ENCODE measurements around the gene OSBPL8. TPM values are rescaled to one million over a fixed set of nuclear protein-coding genes. Genes with fewer than 3 reads are reported as not detected.

The OSBPL8 gene
- total and polyA plus RNA-seq, 2 donors (not counting 1 experiment from before 2014, with no cell fraction given), result 11.1 to 112 TPM

DNA sequence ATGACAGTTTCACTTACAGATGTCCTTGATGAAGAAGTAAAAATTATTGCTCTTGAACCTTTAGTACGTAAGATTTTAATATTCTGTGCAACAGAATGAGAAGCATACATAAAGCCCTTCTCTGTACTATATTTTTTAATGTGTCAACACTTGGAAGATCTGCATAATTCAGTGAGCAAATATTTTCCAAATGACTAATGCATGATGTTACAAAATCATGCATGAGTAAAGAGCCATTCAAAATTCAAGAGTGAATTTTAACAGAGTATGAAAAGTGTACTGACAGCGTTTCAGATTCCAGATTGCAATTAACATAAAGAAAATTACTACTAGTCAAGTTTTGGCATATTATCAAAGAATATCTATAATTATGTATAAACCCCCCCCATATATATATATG is 110.0 kb downstream of the OSBPL8 start:
- no peaks in the 10 kb centered on the region for H3K9me3 ChIP-seq (ENCODE audit: control extremely low read depth in 1 of 3, control insufficient read depth in 2 of 3, insufficient read depth in 1 of 3, low read length in 2 of 3)
- no peak overlapping the region for H3K27ac ChIP-seq (ENCODE audit: low read length in 2 of 2)
- H2AFZ ChIP-seq (ENCODE audit: insufficient read depth, low read depth, low read length, poor library complexity, severe bottlenecking), result no peak overlapping the region
- no peak overlapping the region for H3K4me3 Mint-ChIP-seq
- no peak overlapping the region for H3K27ac Mint-ChIP-seq
- no peaks in the 10 kb centered on the region for H3K27me3 Mint-ChIP-seq
- H3K4me1 ChIP-seq (ENCODE audit: control insufficient read depth in 2 of 2, insufficient read depth in 2 of 2, low read length in 2 of 2), result peaks cover 0 to 3% of the 10 kb centered on the region in 2 donors
- no peak overlapping the region for H3K4me3 ChIP-seq (ENCODE audit: control extremely low read depth in 1 of 5, extremely low read depth in 1 of 5, insufficient read depth in 1 of 5, low read depth in 2 of 5, low read length in 4 of 5)
- H3K27me3 ChIP-seq (replicated peaks in 1 of 4; ENCODE audit: control extremely low read depth in 1 of 4, control insufficient read depth in 3 of 4, insufficient read depth in 4 of 4, low read length in 3 of 4), result no peaks in the 10 kb centered on the region
- H3K4me1 Mint-ChIP-seq, result peaks cover 16% of the 10 kb centered on the region
- H3K4me2 ChIP-seq (replicated peaks; ENCODE audit: low read depth, low read length, poor library complexity, severe bottlenecking), result no peak overlapping the region
- TF ChIP-seq EZH2 (IDR thresholded peaks at IDR 0.05; ENCODE audit: borderline replicate concordance, insufficient read depth, low read depth, low read length, poor library complexity, severe bottlenecking), result no peak
- no peak for TF ChIP-seq CTCF (IDR thresholded peaks at IDR 0.05)
- DNase-seq (no peak), ATAC-seq (ENCODE audit: low read depth) (no peak)
- no peaks in the 10 kb centered on the region for H3K9me3 Mint-ChIP-seq (ENCODE audit: insufficient read depth)
- H4K20me1 ChIP-seq (ENCODE audit: control insufficient read depth, insufficient read depth, low read length, poor library complexity, severe bottlenecking), result peaks cover 12% of the 10 kb centered on the region
- intact Hi-C loops (cut with micrococcal nuclease), result no loop called here
- peaks cover 55% of the 10 kb centered on the region for H3K79me2 ChIP-seq (ENCODE audit: control insufficient read depth, insufficient read depth, low read length)
- ChIA-PET CTCF (no interaction called here), POLR2A (no interaction called here)
- H3K36me3 ChIP-seq (replicated peaks in 1 of 2; ENCODE audit: control extremely low read depth in 1 of 2, control insufficient read depth in 1 of 2, extremely low read depth in 1 of 2, insufficient read depth in 2 of 2, low read length in 1 of 2), result peaks cover 0 to 19% of the 10 kb centered on the region in 2 experiments
- H3K9ac ChIP-seq (ENCODE audit: low read length), result no peak overlapping the region
- WGBS (ENCODE audit: insufficient coverage), result no CpG with 5 or more reads among the region's 2 CpGs

GRCh38 chr12:76449016-76449415 is 110.6 kb downstream of the OSBPL8 start:
- peaks cover 18% of the 10 kb centered on the region for H4K20me1 ChIP-seq (ENCODE audit: control insufficient read depth, insufficient read depth, low read length, poor library complexity, severe bottlenecking)

More at GRCh38 chr12:76449016-76449415, 110.6 kb downstream of the OSBPL8 start:
- POLR2A ChIA-PET, result no interaction called here
- Histone ChIP-seq H3K36me3 (replicated peaks in 1 of 2; ENCODE audit: control extremely low read depth in 1 of 2, control insufficient read depth in 1 of 2, extremely low read depth in 1 of 2, insufficient read depth in 2 of 2, low read length in 1 of 2) (peaks cover 0 to 19% of the 10 kb centered on the region in 2 experiments), H2AFZ (ENCODE audit: insufficient read depth, low read depth, low read length, poor library complexity, severe bottlenecking) (no peak overlapping the region), H3K4me2 (replicated peaks; ENCODE audit: low read depth, low read length, poor library complexity, severe bottlenecking) (no peak overlapping the region), H3K9ac (ENCODE audit: low read length) (no peak overlapping the region), H3K27me3 (replicated peaks in 1 of 4; ENCODE audit: control extremely low read depth in 1 of 4, control insufficient read depth in 3 of 4, insufficient read depth in 4 of 4, low read length in 3 of 4) (no peaks in the 10 kb centered on the region), H3K4me3 (ENCODE audit: control extremely low read depth in 1 of 5, extremely low read depth in 1 of 5, insufficient read depth in 1 of 5, low read depth in 2 of 5, low read length in 4 of 5) (no peak overlapping the region), H3K79me2 (ENCODE audit: control insufficient read depth, insufficient read depth, low read length) (peaks cover 56% of the 10 kb centered on the region), H3K4me1 (ENCODE audit: control insufficient read depth in 2 of 2, insufficient read depth in 2 of 2, low read length in 2 of 2) (peaks cover 0 to 7% of the 10 kb centered on the region in 2 donors), H3K9me3 (ENCODE audit: control extremely low read depth in 1 of 3, control insufficient read depth in 2 of 3, insufficient read depth in 1 of 3, low read length in 2 of 3) (no peaks in the 10 kb centered on the region), H3K27ac (ENCODE audit: low read length in 2 of 2) (no peak overlapping the region)
- ATAC-seq (ENCODE audit: low read depth) (no peak), DNase-seq (no peak)
- Mint-ChIP-seq H3K9me3 (ENCODE audit: insufficient read depth) (no peaks in the 10 kb centered on the region), H3K4me1 (peaks cover 20% of the 10 kb centered on the region), H3K27me3 (no peaks in the 10 kb centered on the region), H3K4me3 (no peak overlapping the region), H3K27ac (no peak overlapping the region)
- TF ChIP-seq CTCF (IDR thresholded peaks at IDR 0.05) (no peak), EZH2 (IDR thresholded peaks at IDR 0.05; ENCODE audit: borderline replicate concordance, insufficient read depth, low read depth, low read length, poor library complexity, severe bottlenecking) (no peak)
- intact Hi-C loops (cut with micrococcal nuclease), result no loop called here
- CTCF ChIA-PET, result no interaction called here
- no CpG with 5 or more reads among the region's 1 CpG for WGBS (ENCODE audit: insufficient coverage)

Data from B cell (primary cell).